ENCODE measurements around the gene TMEM170B. TPM values are rescaled to one million over a fixed set of nuclear protein-coding genes. Genes with fewer than 3 reads are reported as not detected.

Gene TMEM170B
- total RNA-seq, 1 donor from 2014 or later, result 6.1 TPM

GRCh38 chr6:11613336-11613735, 75.8 kb downstream of the TMEM170B start:
- no peaks in the 10 kb centered on the region for H3K4me1 Mint-ChIP-seq
- H3K27ac Mint-ChIP-seq, result no peak overlapping the region
- TF ChIP-seq CTCF (IDR thresholded peaks at IDR 0.05; ENCODE audit: unreplicated experiment), result no peak
- H3K36me3 Mint-ChIP-seq, result no peaks in the 10 kb centered on the region
- no peaks in the 10 kb centered on the region for H3K27me3 Mint-ChIP-seq (ENCODE audit: low read depth)
- no peak overlapping the region for H3K4me3 Mint-ChIP-seq
- H3K9me3 Mint-ChIP-seq, result no peaks in the 10 kb centered on the region
- no peak for DNase-seq (ENCODE audit: low spot score in 2 of 2, unreplicated experiment in 2 of 2)

- Mint-ChIP-seq H3K27ac (no peak overlapping the region), H3K4me1 (no peaks in the 10 kb centered on the region), H3K9me3 (no peaks in the 10 kb centered on the region), H3K4me3 (no peak overlapping the region), H3K27me3 (ENCODE audit: low read depth) (no peaks in the 10 kb centered on the region), H3K36me3 (no peaks in the 10 kb centered on the region)
- no peak for DNase-seq (ENCODE audit: low spot score in 2 of 2, unreplicated experiment in 2 of 2)
- no peak for TF ChIP-seq CTCF (IDR thresholded peaks at IDR 0.05; ENCODE audit: unreplicated experiment)
These were observed 76.3 kb downstream of the TMEM170B start for GRCh38 chr6:11613858-11614257.

- Mint-ChIP-seq H3K4me3 (no peak overlapping the region), H3K27ac (no peak overlapping the region), H3K27me3 (ENCODE audit: low read depth) (no peaks in the 10 kb centered on the region), H3K36me3 (no peaks in the 10 kb centered on the region), H3K9me3 (no peaks in the 10 kb centered on the region), H3K4me1 (no peaks in the 10 kb centered on the region)
- no peak for TF ChIP-seq CTCF (IDR thresholded peaks at IDR 0.05; ENCODE audit: unreplicated experiment)
- DNase-seq (ENCODE audit: low spot score in 2 of 2, unreplicated experiment in 2 of 2), result no peak
These were observed 77.1 kb downstream of the TMEM170B start for GRCh38 chr6:11614534-11615213.

- DNase-seq (ENCODE audit: low spot score in 2 of 2, unreplicated experiment in 2 of 2), result no peak
- H3K36me3 Mint-ChIP-seq, result no peaks in the 10 kb centered on the region
- no peak for TF ChIP-seq CTCF (IDR thresholded peaks at IDR 0.05; ENCODE audit: unreplicated experiment)
- H3K27ac Mint-ChIP-seq, result no peak overlapping the region
- no peaks in the 10 kb centered on the region for H3K9me3 Mint-ChIP-seq
- no peaks in the 10 kb centered on the region for H3K27me3 Mint-ChIP-seq (ENCODE audit: low read depth)
- no peak overlapping the region for H3K4me3 Mint-ChIP-seq
- no peaks in the 10 kb centered on the region for H3K4me1 Mint-ChIP-seq
These were observed 77.7 kb downstream of the TMEM170B start for GRCh38 chr6:11615214-11615602.

GRCh38 chr6:11616200-11616611, 78.7 kb downstream of the TMEM170B start:
- DNase-seq (ENCODE audit: low spot score in 2 of 2, unreplicated experiment in 2 of 2), result no peak
- H3K4me1 Mint-ChIP-seq, result no peaks in the 10 kb centered on the region
- no peak overlapping the region for H3K4me3 Mint-ChIP-seq
- H3K27ac Mint-ChIP-seq, result peak overlapping the region; percentile 57
- no peak for TF ChIP-seq CTCF (IDR thresholded peaks at IDR 0.05; ENCODE audit: unreplicated experiment)
- H3K27me3 Mint-ChIP-seq (ENCODE audit: low read depth), result no peaks in the 10 kb centered on the region
- H3K9me3 Mint-ChIP-seq, result no peaks in the 10 kb centered on the region
- no peaks in the 10 kb centered on the region for H3K36me3 Mint-ChIP-seq

- DNase-seq (ENCODE audit: low spot score in 2 of 2, unreplicated experiment in 2 of 2), result no peak
- no peak overlapping the region for H3K4me3 Mint-ChIP-seq
- no peak for TF ChIP-seq CTCF (IDR thresholded peaks at IDR 0.05; ENCODE audit: unreplicated experiment)
- H3K27ac Mint-ChIP-seq, result no peak overlapping the region
- no peaks in the 10 kb centered on the region for H3K4me1 Mint-ChIP-seq
- no peaks in the 10 kb centered on the region for H3K36me3 Mint-ChIP-seq
- no peaks in the 10 kb centered on the region for H3K9me3 Mint-ChIP-seq
- no peaks in the 10 kb centered on the region for H3K27me3 Mint-ChIP-seq (ENCODE audit: low read depth)
These were observed 81.0 kb downstream of the TMEM170B start for GRCh38 chr6:11618533-11618932.

Data from mesothelial cell of epicardium (in vitro differentiated cells).